Measurements from ENCODE around the gene TPGS1. TPM values are rescaled to one million over a fixed set of nuclear protein-coding genes. Genes with fewer than 3 reads are reported as not detected.
A peak's percentile ranks its signal among the peaks of the same experiment; 100 is the strongest.

TPGS1 gene
- polyA plus RNA-seq, 6 donors from 2014 or later: 14.6 to 30.0 (median 18.7) TPM

GRCh38 chr19:547836-548720 lies 40.8 kb downstream of the TPGS1 start:
- Mint-ChIP-seq H3K36me3 (no peaks in the 10 kb centered on the region), H3K4me1 (peaks cover 0 to 5% (median 2%) of the 10 kb centered on the region in 3 donors), H3K27me3 (peaks cover 0 to 10% (median 0%) of the 10 kb centered on the region in 3 donors), H3K27ac (no peak overlapping the region), H3K4me3 (no peak overlapping the region), H3K9me3 (no peaks in the 10 kb centered on the region)
- no peak for ATAC-seq (ENCODE audit: low read depth in 2 of 2)
- DNase-seq: no peak

DNA sequence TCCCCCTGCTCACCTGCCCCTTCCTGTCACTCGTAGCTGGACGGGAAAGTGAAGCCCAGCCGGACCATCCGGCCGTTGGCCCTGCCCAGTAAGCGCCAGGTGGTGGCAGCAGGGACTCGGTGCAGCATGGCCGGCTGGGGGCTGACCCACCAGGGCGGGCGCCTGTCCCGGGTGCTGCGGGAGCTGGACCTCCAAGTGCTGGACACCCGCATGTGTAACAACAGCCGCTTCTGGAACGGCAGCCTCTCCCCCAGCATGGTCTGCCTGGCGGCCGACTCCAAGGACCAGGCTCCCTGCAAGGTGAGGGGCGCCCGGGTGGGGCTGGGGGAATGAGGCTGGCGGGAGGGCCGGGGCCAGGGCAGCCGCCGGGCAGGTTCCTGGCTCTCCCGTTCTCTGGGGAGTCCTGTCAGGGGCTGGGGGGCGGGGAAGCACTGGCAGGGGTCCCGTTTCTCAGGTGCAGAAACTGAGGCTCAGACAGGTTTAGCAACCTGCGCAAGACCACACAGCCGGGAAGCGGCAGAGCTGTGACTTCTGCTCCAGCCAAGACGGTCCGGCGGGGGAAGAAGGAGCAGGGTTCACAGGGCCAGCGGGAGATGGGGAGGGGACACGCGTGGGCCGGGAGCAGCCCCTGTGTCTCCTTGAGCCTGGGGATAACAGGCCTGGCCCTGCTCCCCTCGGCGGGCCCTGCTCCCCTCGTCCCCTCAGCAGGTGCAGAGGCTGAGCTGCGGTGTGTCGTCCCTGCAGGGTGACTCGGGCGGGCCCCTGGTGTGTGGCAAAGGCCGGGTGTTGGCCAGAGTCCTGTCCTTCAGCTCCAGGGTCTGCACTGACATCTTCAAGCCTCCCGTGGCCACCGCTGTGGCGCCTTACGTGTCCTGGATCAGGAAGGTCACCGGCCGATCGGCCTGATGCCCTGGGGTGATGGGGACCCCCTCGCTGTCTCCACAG lies 41.9 kb downstream of the TPGS1 start:
- no peak for ATAC-seq (ENCODE audit: low read depth in 2 of 2)
- Mint-ChIP-seq H3K9me3 (no peaks in the 10 kb centered on the region), H3K27ac (no peak overlapping the region), H3K4me3 (no peak overlapping the region), H3K27me3 (peaks cover 0 to 10% (median 0%) of the 10 kb centered on the region in 3 donors), H3K4me1 (peaks cover 0 to 5% (median 2%) of the 10 kb centered on the region in 3 donors), H3K36me3 (no peaks in the 10 kb centered on the region)
- no peak for DNase-seq

- Mint-ChIP-seq H3K27ac (no peak overlapping the region), H3K36me3 (no peaks in the 10 kb centered on the region), H3K4me1 (no peaks in the 10 kb centered on the region), H3K9me3 (no peaks in the 10 kb centered on the region), H3K27me3 (peaks cover 0 to 14% (median 0%) of the 10 kb centered on the region in 3 donors), H3K4me3 (no peak overlapping the region)
- ATAC-seq (ENCODE audit: low read depth in 2 of 2) (no peak), DNase-seq (no peak)
Measured at GRCh38 chr19:554817-555216, 47.5 kb downstream of the TPGS1 start.

- no peak overlapping the region for H3K4me3 Mint-ChIP-seq
- peaks cover 0 to 15% (median 0%) of the 10 kb centered on the region in 3 donors for H3K27me3 Mint-ChIP-seq
- H3K9me3 Mint-ChIP-seq: no peaks in the 10 kb centered on the region
- ATAC-seq (ENCODE audit: low read depth in 2 of 2): no peak
- no peak overlapping the region for H3K27ac Mint-ChIP-seq
- H3K36me3 Mint-ChIP-seq: no peaks in the 10 kb centered on the region
- H3K4me1 Mint-ChIP-seq: no peaks in the 10 kb centered on the region
- DNase-seq: no peak
Measured at GRCh38 chr19:555474-555808, 48.1 kb downstream of the TPGS1 start.

- H3K36me3 Mint-ChIP-seq: no peaks in the 10 kb centered on the region
Measured at GRCh38 chr19:556611-557382, 49.5 kb downstream of the TPGS1 start.

GRCh38 chr19:558770-559439 lies 51.6 kb downstream of the TPGS1 start:
- Mint-ChIP-seq H3K4me1 (no peaks in the 10 kb centered on the region), H3K27me3 (peaks cover 0 to 15% (median 0%) of the 10 kb centered on the region in 3 donors), H3K9me3 (no peaks in the 10 kb centered on the region), H3K27ac (no peak overlapping the region), H3K4me3 (no peak overlapping the region), H3K36me3 (no peaks in the 10 kb centered on the region)
- no peak for ATAC-seq (ENCODE audit: low read depth in 2 of 2)
- no peak for DNase-seq

More at GRCh38 chr19:556611-557382, 49.5 kb downstream of the TPGS1 start:
- no peaks in the 10 kb centered on the region for H3K9me3 Mint-ChIP-seq
- no peak for DNase-seq
- no peak for ATAC-seq (ENCODE audit: low read depth in 2 of 2)
- H3K4me1 Mint-ChIP-seq: no peaks in the 10 kb centered on the region
- no peak overlapping the region for H3K27ac Mint-ChIP-seq
- no peak overlapping the region for H3K4me3 Mint-ChIP-seq
- H3K27me3 Mint-ChIP-seq: peaks cover 0 to 15% (median 0%) of the 10 kb centered on the region in 3 donors

GRCh38 chr19:560121-560520 lies 52.8 kb downstream of the TPGS1 start:
- peaks cover 0 to 15% (median 0%) of the 10 kb centered on the region in 3 donors for H3K27me3 Mint-ChIP-seq
- DNase-seq (no peak), ATAC-seq (ENCODE audit: low read depth in 2 of 2) (no peak)
- no peaks in the 10 kb centered on the region for H3K36me3 Mint-ChIP-seq
- H3K4me3 Mint-ChIP-seq: no peak overlapping the region
- H3K27ac Mint-ChIP-seq: no peak overlapping the region
- no peaks in the 10 kb centered on the region for H3K4me1 Mint-ChIP-seq
- no peaks in the 10 kb centered on the region for H3K9me3 Mint-ChIP-seq

- peak overlapping the region in 2 of 8 donors; percentile 0 to 19 for H3K4me3 Mint-ChIP-seq
- ATAC-seq (ENCODE audit: low read depth in 2 of 2) (no peak), DNase-seq (no peak)
- H3K36me3 Mint-ChIP-seq: no peaks in the 10 kb centered on the region
- H3K4me1 Mint-ChIP-seq: peaks cover 7 to 10% (median 8%) of the 10 kb centered on the region in 3 donors
- no peaks in the 10 kb centered on the region for H3K27me3 Mint-ChIP-seq
- H3K9me3 Mint-ChIP-seq: no peaks in the 10 kb centered on the region
- H3K27ac Mint-ChIP-seq: peak overlapping the region in 1 of 6 donors; percentile 44
Measured at GRCh38 chr19:566403-566802, 59.1 kb downstream of the TPGS1 start.

DNA sequence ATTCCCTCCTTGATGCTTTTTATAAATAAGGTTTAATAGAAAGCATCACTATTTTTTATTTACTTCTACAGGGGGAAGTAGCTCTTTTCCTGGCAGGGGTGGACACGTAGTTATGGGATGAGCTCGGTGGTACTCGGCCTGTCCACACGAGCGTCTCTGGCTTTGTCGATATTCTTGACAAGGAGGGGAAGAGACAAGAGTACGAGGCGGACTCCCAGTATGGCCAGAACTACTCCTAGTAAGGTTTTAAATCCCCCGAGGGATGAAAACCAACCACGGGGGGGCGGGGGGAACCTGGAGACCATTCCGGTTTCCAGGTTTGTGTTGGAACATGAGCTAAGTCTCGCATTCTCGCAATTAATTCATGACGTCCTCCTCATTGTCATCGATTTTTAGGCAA lies 59.5 kb downstream of the TPGS1 start:
- Mint-ChIP-seq H3K9me3 (no peaks in the 10 kb centered on the region), H3K4me1 (peaks cover 7 to 13% (median 10%) of the 10 kb centered on the region in 3 donors), H3K27ac (peak overlapping the region in 1 of 6 donors; percentile 44), H3K4me3 (peak overlapping the region in 1 of 8 donors; percentile 0), H3K27me3 (no peaks in the 10 kb centered on the region), H3K36me3 (no peaks in the 10 kb centered on the region)
- DNase-seq: no peak
- ATAC-seq (ENCODE audit: low read depth in 2 of 2): no peak

DNA sequence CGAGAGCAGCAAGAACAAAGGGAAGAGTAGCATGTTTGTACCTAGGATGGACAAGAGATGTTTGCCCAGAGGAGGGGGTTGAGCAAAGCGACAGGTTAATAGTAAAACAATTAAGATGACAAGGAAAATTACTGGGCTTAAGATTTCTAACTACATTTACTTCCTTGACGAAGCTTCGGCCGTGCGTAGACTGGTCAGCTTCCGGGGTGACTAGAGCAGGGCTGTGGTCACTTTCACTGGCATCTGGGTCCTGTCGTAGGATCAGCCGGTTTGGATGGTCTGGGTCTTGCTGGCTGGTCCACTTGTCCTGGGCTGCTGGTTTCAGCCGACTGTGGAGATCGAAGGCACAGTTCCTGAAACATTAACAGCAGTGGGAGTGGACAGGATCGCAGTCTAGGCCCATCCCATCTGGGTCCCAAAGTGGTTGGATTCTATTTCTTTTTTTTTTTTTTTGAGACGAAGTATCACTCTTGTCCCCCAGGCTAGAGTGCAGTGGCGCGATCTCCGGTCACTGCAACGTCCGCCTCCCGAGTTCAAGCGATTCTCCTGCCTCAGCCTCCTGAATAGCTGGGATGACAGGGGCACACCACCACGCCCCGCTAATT lies 60.1 kb downstream of the TPGS1 start:
- Mint-ChIP-seq H3K4me1 (peaks cover 12 to 15% (median 13%) of the 10 kb centered on the region in 3 donors), H3K4me3 (peak overlapping the region in 2 of 8 donors; percentile 0 to 37), H3K27ac (peak overlapping the region in 1 of 6 donors; percentile 10), H3K27me3 (no peaks in the 10 kb centered on the region), H3K9me3 (no peaks in the 10 kb centered on the region), H3K36me3 (no peaks in the 10 kb centered on the region)
- ATAC-seq (ENCODE audit: low read depth in 2 of 2): no peak
- DNase-seq: no peak
